Colonic mucosa (tissue), 4 donors: ENCODE results near the gene DHX38. TPM values are rescaled to one million over a fixed set of nuclear protein-coding genes. Genes with fewer than 3 reads are reported as not detected.

Source experiments
- DNase-seq: peaks from one replicate; pipeline ENCODE4 v3.0.0-alpha.2; 2020
- H3K27ac ChIP-seq: fragments of 200-600 bp; one replicate; pipeline ENCODE4 v1.8.0; 2021
- H3K27me3 ChIP-seq: fragments of 200-600 bp; one replicate; pipeline ENCODE4 v1.8.0; 2021
- H3K36me3 ChIP-seq: fragments of 200-600 bp; one replicate; pipeline ENCODE4 v1.8.0; 2021
- H3K4me1 ChIP-seq: fragments of 200-600 bp; one replicate; pipeline ENCODE4 v1.8.0; 2021; ENCODE audit warnings: mild to moderate bottlenecking
- H3K4me3 ChIP-seq: fragments of 200-600 bp; one replicate; pipeline ENCODE4 v1.8.0; 2021
- H3K9ac ChIP-seq, 2 donors: one replicate each; pipeline ENCODE4 v1.7.0; 2013; ENCODE audit warnings: control low read depth in 2 of 2, low read depth in 2 of 2, low read length in 2 of 2
- H3K9me3 ChIP-seq: fragments of 200-600 bp; one replicate; pipeline ENCODE4 v1.8.0; 2021
- CTCF ChIP-seq: fragments of 200-600 bp; IDR thresholded peaks from one replicate; pipeline ENCODE4 v1.8.0; 2022; ENCODE audit warnings: antibody characterized with exemption, mild to moderate bottlenecking
- intact Hi-C: fragments of 100-400 bp; cut with DNase I; formaldehyde crosslinking; loops from one replicate; pipeline ENCODE4 v1.14.1; 2022
- total RNA-seq, 2 donors: library from RNA; stranded (reverse); fragmentation: NEBNext Ultra II Directional in 1 of 2; extraction: Animal tissue kit (Norgen Biotek cat#: 25700) in 1 of 2; gene quantifications; one replicate each; pipeline ENCODE4 v1.2.1, GENCODE V29; 2021
- donor health status: healthy.
- donor health status: DM: no; HTN: no; CAD: no.
- donor health status: DM: no; HTN: no; CAD: no.

Gene DHX38
- total RNA-seq, 2 donors from 2014 or later, result 41.7 to 79.3 TPM

DNA sequence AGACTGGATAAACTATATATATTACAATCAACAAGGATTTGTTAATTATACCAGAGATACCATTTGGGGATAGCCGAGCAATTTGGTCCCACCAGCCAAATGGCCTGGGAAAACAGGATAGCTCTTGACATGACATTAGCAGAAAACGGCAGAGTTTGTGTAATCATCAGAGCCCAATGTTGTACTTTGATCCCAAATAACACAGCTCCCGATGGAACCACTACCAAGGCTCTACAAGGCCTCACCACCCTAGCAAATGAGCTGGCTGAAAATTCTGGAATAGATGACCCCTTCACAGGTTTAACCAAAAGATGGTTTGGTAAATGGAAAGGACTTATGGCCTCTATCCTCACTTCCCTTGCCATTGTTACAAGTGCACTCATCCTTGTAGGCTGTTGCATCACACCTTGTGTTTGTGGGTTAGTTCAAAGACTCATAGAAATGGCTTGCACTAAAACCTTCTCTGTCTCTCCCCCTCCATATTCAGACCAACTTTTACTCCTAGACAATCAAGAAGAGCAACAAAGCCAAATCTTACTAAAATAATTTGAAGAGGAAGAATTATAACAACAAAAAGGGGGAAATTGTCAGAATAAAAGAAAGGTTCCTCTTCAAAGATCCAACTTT is 9.8 kb upstream of the DHX38 start:
- Histone ChIP-seq H3K27me3 (no peaks in the 10 kb centered on the region), H3K9ac (no peak overlapping the region), H3K36me3 (peaks cover 4% of the 10 kb centered on the region), H3K27ac (no peak overlapping the region), H3K9me3 (no peaks in the 10 kb centered on the region), H3K4me3 (no peak overlapping the region), H3K4me1 (no peaks in the 10 kb centered on the region)
- no peak for TF ChIP-seq CTCF
- intact Hi-C loops, result no loop called here
- no peak for DNase-seq

DNA sequence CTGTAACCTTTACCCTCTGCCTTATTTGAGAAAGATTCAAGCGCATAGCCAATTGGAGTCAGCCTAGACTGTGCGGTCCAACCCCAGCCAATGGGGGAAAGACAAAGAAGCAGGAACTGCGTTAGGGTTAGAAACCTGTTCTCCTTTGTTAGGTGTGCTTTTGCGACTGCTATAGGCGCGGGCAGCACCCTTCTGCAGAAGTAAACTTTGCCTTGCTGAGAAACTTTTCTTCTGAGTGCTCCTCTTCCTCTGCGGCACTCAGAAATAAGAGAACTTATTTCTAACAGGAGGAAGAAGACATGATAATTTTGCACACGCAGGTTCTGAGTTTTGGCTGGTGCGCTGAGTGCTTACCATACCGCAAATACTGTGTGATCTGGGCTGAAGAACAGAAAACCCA is 9.2 kb upstream of the DHX38 start:
- intact Hi-C loops, result no loop called here

GRCh38 chr16:72085002-72085401 is 8.6 kb upstream of the DHX38 start:
- no peaks in the 10 kb centered on the region for H3K4me1 ChIP-seq
- H3K4me3 ChIP-seq, result no peak overlapping the region
- H3K9me3 ChIP-seq, result no peaks in the 10 kb centered on the region
- DNase-seq, result no peak
- intact Hi-C loops, result no loop called here
- no peak overlapping the region for H3K9ac ChIP-seq
- no peak overlapping the region for H3K27ac ChIP-seq
- TF ChIP-seq CTCF, result no peak
- no peaks in the 10 kb centered on the region for H3K27me3 ChIP-seq
- H3K36me3 ChIP-seq, result peaks cover 8% of the 10 kb centered on the region

More for the DNA sequence above, 9.2 kb upstream of the DHX38 start:
- Histone ChIP-seq H3K36me3 (peaks cover 4% of the 10 kb centered on the region), H3K9me3 (no peaks in the 10 kb centered on the region), H3K27ac (no peak overlapping the region), H3K9ac (no peak overlapping the region), H3K4me3 (no peak overlapping the region), H3K27me3 (no peaks in the 10 kb centered on the region), H3K4me1 (no peaks in the 10 kb centered on the region)
- no peak for DNase-seq
- no peak for TF ChIP-seq CTCF

DNA sequence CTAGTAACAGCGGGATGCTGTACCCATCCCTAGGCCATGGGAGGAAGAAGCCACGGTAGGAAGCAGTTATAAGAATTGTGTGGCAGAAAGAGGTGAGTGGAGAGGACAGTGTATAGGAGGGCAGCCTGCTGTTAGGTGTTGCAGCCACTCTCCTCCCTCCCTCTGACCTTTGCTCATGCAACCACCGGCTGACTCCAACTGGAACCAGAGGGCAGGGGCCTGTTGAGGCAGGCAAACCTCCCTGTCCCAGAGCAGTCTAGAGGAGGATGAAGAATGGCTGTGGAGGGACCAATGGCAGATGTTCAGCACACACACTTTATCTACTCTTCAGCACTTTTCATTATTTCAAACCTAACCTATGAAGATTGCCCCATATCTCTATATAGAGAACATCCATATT is 2.4 kb upstream of the DHX38 start:
- no peak for TF ChIP-seq CTCF
- Histone ChIP-seq H3K27me3 (no peaks in the 10 kb centered on the region), H3K36me3 (peaks cover 12% of the 10 kb centered on the region), H3K27ac (no peak overlapping the region), H3K4me1 (peaks cover 11% of the 10 kb centered on the region), H3K9me3 (no peaks in the 10 kb centered on the region), H3K4me3 (no peak overlapping the region), H3K9ac (no peak overlapping the region)
- intact Hi-C loops, result loop anchor here (5.0 kb wide), 1 partner anchor 79 kb away; no protein-coding TSS in a partner anchor
- peak; percentile 32 for DNase-seq

DNA sequence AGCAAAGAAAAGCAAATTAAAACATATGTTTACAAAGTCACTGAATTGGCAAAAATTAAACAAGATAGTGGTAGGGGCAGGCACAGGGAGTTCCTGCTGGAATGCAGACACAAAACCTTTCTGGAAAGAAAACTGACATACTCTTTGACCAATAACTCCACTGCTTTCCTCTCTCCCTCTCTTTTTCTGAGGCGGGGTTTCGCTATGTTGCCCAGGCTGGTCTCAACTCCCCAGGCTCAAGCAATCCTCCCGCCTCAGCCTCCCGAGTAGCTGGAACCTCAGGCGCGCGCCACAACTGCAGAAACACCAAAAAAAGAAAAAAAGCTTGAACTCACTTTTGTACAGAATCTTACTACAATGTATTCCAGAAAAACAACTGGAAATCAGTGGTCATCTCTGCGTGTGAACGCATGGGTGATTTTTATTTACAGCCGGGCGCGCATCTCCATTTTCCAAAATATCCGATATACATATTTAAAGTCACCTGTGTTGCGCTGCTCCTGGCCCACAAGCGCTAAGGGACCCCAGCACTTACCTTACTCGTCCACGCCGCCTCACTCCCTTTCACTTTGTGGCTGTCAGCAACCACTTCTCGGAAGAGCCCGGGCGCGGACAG is 707 bp upstream of the DHX38 start:
- Histone ChIP-seq H3K4me1 (peaks cover 11% of the 10 kb centered on the region), H3K9ac (peak overlapping the region; percentile 79 to 94), H3K36me3 (peaks cover 11% of the 10 kb centered on the region), H3K4me3 (peak overlapping the region; percentile 90), H3K27me3 (no peaks in the 10 kb centered on the region), H3K9me3 (no peaks in the 10 kb centered on the region), H3K27ac (peak overlapping the region; percentile 82)
- intact Hi-C loops, result loop anchor here (5.0 kb wide), 1 partner anchor 81 kb away; no protein-coding TSS in a partner anchor
- peak; percentile 44 for DNase-seq
- no peak for TF ChIP-seq CTCF
